GM12872 (cell line): Measurements from ENCODE around the gene SLC25A12.

Source experiments
- TF ChIP-seq, protein P1 (sequence below): IDR thresholded peaks from 3 replicates; pipeline ENCODE4 v1.5.1; 2011; ENCODE audit warnings: low read depth, mild to moderate bottlenecking, low read length, moderate library complexity; ENCODE audit not compliant: insufficient read depth

Gene SLC25A12

DNA sequence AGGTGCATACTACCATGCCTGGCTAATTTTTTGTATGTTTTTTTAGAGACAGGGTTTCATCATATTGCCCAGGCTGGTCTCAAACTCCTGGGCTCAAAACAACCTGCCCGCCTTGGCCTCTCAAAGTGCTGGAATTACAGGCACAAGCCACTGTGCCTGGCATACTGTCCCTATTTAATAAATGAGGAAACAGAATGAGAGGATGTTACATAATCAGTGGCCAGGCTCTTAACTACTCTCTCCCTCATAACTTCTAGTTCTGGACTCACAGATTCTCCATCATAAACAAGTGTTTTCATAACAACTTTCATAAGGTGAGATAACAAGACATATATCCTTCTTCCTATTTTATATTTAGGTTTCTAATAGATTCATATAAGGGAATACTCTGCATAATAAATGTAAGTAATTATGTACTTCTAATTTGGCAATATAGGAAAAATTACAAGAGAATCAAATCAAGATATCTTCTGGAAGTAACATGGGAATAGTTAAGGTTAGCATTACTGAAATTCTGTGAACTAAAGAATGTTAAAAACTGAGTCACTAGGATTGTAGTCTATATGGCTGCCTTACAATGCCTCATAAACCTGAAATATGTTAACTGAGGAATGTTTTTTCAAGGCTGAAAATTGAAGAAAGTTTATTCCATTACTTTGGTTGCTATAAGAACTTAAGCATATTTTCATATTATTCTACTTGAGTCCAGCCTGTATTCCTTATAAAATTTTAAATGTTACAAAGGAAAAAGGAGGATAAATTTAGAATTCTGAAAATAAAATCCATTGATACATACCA lies 71.3 kb downstream of the SLC25A12 start:
- TF ChIP-seq, protein P1, sequence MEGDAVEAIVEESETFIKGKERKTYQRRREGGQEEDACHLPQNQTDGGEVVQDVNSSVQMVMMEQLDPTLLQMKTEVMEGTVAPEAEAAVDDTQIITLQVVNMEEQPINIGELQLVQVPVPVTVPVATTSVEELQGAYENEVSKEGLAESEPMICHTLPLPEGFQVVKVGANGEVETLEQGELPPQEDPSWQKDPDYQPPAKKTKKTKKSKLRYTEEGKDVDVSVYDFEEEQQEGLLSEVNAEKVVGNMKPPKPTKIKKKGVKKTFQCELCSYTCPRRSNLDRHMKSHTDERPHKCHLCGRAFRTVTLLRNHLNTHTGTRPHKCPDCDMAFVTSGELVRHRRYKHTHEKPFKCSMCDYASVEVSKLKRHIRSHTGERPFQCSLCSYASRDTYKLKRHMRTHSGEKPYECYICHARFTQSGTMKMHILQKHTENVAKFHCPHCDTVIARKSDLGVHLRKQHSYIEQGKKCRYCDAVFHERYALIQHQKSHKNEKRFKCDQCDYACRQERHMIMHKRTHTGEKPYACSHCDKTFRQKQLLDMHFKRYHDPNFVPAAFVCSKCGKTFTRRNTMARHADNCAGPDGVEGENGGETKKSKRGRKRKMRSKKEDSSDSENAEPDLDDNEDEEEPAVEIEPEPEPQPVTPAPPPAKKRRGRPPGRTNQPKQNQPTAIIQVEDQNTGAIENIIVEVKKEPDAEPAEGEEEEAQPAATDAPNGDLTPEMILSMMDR: no peak

DNA sequence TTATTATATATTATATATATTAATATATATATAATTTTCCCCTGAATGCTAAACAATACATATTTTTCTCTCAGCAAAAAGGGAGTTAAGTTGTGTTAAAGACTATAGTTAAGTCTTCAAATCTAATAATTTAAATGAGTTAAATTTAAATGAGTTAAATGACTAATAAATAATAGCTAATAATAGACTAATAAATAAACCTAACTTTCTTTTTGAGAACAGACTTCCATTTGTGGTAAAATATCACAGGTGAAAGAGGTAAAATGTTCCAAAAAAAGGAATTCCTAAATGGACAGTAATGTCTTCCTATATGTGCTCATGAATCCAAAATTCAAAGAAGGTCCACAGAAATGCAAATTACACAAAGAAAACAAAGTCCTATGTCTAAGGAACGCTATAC lies 74.6 kb downstream of the SLC25A12 start:
- TF ChIP-seq, protein P1: no peak

DNA sequence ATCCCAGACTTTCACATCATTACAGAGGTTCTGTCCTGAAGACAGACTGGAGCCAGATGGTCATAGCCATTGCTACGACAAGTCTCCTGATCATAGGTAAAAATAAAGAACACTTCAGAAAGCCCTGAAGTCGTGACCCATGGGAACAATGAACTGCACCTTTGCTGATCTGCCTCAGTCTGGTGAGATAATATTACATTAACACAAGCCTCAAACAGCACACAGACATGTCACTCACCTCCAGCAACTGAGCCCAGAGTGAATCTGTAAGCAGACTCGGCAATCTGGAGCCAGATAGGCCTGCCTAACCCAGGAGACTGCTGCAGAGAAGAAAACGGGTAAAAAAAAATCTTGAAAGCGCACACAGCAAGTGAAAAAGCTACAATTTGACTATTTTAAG lies 79.2 kb downstream of the SLC25A12 start:
- TF ChIP-seq, protein P1: no peak

DNA sequence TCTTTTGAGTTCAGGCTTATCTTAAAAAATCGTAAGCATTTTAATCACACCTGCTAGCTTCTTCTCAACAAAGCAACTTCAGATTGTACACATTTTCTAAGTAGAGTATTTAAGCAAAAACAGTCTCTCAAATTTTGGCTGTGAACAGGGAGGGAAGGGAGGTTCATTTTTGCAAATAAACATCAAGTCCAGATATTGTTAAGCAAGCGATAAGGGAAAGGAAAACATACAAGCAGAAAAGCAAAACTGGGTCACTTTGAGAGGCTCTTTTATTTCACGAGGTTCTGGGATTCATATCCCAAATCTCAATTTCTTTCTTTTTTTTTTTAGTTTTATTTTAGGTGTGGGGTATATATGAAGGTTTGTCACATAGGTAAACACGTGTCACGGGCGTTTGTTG lies 79.9 kb downstream of the SLC25A12 start:
- TF ChIP-seq, protein P1: no peak

DNA sequence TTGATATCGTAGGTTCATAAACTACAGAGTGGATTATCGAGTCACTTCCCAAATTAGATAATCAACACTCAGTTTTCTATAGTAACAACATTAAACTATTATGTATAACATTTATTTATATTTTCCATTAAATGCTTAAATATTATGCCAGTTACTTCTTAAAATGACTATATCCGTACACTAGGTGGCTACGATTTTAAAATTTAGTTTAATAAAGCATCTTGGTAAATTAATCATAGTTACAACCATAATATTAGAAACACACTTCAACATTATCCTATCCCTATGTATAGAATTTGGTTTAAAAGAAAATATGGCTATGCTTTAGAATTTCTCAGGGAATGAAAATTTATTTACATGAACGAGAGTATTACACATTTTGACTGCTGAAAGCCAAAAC lies 80.3 kb downstream of the SLC25A12 start:
- TF ChIP-seq, protein P1: no peak

DNA sequence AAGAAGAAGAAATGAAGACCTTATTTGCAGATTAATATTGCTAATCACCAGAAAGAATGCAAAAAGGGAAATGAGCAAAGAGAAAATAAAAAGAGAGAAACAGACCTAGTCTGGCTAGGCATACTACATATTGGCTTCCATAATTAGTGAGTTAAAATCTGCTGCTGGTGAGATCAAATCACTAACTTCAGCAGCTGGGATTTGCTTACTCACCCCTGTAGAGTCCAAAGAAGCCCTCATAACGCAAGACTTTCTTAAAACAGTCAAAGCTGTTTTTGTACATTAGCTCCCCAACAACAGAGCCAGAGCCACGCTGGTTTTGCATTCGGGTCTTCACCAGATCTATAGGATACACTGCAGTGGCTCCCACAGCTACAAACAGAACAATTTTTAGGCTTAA lies 80.9 kb downstream of the SLC25A12 start:
- TF ChIP-seq, protein P1: no peak

DNA sequence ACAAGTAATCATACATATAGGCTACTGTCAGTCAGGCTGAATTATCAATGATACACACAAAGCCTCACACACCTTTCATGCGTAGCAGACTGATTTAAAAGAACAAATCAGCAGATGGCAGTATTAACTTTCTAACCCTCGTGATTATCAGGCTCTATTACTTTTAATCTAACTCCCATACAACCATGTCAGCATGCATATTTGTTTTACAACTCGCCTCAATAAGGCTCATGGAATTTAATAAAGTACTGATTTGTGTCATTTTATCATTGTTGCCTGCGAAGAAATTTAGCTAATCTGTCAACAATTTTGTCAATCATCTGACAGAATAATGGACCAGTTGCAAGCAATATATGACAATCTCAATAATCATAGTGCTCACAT lies 82.8 kb downstream of the SLC25A12 start:
- TF ChIP-seq, protein P1: 0 out of 3 replicates have a peak, but pooled peaks have one; percentile 8
